Activated CD4-positive, alpha-beta T cell treated with anti-CD3 and anti-CD28 coated beads, Interleukin-2, amount 50 U/mL, for 4 hours (primary cell): ENCODE results near the gene CKAP4.
A peak's percentile ranks its signal among the peaks of the same experiment; 100 is the strongest.

Experiments
- DNase-seq, 2 experiments: peaks; one replicate each; pipeline ENCODE4 v3.0.0-alpha.2; 2020

CKAP4 gene

DNA sequence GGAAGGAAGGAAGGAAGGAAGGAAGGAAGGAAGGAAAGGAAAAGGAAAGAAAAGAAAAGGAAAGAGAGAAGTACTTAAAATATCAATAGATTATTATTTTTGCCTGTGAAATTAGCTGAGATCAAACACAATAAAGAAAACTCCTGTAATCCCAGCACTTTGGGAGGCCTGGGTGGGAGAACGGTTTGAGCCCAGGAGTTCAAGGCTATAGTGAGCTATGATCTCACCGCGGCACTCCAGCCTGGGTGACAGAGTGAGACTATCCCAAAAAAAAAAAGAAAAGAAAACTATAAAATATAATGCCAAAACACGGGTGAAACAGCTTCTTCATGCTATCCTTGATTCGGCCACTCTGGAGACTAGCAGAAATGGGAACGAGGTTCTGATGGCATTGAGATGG lies 26.2 kb upstream of the CKAP4 start:
- DNase-seq = no peak

DNA sequence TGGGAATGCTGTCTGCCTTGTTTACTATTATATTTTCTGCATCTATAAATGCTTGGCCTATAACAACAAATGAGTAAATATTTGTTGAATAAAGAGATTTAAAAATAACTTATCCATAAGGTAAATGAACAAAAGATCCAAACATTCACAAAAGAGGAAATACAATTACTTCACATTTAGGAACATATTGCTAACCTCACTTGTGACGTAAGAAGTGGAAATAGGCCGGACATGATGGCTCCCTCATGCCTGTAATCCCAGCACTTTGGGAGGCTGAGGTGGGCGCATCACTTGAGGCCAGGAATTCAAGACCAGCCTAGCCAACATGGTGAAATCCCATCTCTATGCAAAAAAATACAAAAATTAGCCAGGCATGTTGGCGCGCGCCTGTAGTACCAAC lies 25.7 kb upstream of the CKAP4 start:
- DNase-seq = no peak

DNA sequence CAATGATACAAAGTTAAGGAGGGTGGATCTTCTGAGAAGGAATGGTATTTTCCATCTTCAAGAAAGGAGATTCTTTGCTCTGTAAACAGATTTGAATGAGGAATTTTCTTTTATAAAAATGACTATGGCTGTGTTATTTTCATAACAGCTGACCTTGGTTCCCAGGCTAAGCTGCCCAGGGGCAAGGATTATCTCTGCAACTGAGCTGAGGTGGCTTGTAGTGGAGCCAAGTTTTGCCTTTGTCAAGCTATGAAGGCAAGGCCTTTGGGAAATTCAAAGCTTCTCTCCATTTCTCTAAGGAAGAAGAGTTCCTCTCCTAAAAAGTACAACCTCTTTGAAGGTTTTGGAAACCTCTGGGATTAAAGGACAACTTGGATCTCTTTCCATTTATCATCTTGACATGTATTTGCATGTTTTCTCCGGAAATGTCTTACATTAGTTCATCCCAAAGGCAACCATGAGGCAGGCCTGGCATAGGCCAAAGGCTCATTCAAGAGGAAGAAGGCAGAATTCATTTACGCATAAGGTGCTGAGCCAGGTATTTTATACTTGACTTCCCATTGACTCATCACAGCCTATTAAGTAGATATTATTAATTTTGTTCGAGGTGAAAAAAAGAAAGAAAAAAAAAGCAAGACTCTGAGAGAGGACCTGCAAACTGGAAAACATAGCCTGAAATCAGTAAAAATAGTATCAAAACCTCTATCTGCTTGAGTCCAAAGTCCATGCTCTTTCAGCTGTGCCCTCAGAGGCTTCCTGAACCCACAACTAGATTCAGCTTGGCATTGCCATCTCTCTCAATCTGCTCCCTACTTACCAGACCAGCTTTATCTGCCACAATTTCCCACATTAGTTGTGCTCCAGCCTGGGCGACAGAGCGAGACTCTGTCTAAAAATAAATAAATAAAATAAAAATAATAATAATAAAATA lies 24.0 kb upstream of the CKAP4 start:
- DNase-seq = no peak

DNA sequence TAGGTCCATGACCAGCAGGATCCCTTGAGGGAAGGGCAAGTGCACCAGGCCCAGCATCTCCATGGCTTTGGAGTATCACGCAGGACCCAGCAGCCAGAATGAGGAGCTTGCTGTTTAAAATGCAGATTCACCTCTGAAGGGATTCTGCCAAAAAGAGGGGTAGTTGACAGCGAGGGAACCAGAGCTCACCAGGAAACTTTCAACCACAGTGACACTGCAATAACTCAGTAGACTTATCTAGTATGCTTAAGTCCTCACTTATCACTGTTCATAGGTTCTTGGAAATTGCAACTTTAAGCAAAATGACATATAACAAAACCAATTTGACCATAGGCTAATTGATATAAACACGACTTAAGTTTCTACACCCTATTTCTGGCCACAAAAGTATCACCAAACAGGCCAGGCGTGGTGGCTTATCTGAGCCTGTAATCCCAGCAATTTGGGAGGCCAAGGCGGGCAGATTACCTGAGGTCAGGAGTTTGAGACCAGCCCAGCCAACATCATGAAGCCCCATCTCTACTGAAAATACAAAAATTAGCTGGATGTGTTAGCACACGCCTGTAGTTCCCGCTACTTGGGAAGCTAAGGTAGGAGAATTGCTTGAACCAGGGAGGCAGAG lies 21.4 kb upstream of the CKAP4 start:
- no peak for DNase-seq

DNA sequence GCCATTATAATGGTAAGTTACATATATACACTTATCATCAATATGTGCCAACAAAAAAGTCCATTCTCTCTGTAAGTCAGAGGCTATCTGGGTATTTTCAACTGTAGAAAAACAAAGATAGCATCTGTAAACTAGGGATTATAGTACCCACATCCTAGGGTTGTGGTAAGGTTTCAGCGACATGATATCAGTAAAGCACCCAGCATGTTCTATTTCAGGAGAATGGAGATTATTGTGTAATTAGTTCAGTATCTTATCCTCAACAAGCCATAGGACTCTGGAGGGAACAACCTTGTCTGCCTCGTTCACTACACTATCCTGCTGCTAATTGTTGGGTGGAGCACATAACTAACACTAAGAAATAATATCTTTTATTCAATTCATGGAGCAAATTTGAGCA lies 19.7 kb upstream of the CKAP4 start:
- no peak for DNase-seq

DNA sequence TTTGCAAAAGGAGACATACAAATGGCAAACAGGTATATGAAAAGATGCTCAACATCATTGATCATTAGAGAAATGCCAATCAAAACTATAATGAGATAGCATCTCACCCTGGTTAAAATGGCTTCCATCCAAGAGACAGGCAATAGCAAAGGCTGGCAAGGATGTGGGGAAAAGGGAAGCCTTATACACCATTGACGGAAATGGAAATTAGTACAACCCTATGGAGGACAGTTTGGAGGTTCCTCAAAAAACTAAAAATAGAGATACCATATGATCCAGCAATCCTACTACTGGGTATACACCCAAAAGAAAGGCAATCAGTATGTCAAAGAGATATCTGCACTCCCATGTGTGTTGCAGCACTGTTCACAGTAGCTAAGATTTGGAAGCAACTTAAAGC lies 17.3 kb upstream of the CKAP4 start:
- DNase-seq = no peak

DNA sequence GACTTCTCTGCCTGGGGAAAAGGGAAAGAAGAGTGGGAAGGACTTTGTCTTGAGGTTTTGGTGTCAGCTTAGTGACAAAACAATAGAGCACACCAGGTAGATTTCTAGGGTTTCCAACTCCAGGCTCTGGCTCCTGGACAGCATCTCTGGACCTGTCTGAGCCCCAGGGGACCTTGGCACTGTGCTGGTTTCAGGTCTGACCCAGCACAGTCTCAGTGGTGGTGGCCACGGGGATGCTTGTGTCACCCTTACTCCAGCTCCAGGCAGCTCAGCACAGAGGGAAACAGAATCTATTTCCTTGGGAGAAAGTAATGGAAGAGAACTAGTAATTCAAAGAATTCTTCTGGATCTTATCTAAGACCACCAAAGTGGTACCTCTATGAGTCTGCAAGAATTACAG lies 11.1 kb upstream of the CKAP4 start:
- no peak for DNase-seq

DNA sequence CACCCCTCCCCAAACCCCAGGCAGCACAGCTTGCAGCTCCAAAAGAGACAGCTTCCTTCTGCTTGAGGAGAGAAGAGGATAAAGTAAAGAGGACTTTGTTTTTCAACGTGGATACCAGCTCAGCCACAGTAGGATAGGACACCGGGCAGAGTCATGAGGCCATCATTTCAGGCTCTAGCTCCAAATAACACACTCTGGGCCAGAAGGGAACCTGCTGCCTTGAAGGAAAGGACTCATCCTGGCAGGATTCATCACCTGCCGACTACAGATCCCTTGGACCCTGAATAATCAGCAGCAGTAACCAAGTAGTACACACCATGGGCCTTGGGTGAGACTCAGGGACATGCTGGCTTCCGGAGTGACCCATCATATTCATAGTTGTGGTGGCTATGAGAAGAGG lies 10.4 kb upstream of the CKAP4 start:
- no peak for DNase-seq

DNA sequence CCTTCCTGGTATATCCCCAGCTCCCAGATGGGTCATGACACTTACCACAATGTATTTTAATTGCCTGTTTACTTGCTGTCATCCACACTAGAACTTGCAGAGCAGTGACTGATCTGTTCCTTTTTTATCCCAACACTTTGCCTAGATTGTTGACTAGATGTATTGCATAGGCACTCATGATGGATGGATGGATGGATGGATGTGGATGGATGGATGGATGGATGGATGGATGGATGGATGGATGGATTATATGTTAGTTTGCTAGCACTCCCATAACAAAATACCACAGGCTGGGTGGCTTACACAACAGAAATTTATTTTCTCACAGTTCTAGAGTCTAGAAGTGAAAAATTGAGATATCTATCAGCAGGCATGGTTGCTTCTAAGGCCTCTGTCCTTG lies 8.7 kb upstream of the CKAP4 start:
- no peak for DNase-seq

DNA sequence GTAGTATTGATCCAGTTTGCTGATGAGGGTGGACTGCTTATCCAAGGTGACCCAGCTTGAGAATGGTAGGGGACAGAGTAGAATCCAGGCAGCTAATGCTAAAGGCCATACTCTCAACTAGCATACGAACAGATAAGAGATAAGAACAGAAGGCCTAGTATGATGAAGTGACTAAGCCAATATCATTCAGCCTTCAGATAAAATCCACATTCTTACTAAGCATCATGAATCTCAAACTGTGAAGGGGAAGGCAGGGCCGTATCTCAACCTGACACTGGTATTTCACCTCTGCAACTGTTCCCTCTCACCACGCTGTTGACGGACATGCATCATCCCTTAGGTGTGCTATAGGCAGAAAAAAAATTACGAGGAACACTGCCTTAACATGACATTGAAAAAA lies 8.1 kb upstream of the CKAP4 start:
- DNase-seq = no peak

DNA sequence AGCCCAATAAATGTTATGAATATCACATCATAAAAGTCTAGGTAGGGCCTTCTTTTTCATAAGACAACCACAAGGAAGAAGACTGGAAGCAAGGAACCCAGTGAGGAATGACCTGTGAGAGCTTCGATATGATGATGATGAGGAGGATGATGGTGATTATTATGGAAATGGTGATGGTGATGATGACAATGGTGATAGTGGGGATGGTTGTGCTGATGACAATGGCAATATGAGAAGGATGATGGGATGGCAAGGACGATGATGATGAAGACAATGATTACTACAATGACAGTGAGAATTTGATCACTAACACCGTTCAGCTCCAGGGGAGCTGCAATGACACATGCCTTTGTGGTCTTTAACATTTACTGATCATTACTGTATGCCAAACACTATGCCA lies 7.7 kb upstream of the CKAP4 start:
- DNase-seq = no peak

DNA sequence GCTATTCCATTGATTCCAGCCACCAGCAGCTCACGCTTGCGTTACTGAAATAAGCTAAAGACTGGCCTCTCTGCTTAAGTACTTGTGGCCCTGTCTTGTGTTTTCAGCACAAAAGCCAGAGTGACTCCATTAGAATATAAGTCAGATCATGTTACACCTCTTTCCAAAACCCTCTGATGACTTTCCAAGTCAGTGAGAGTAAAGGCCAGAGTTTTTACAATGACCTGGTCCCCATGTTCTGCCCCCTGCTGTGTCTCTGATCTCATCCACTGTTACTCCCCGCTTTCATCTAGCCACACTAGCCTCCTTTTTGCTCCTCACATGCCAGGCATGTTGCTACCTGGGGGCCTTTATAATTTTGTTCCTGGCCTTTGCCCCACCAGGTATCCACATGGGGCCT lies 6.9 kb upstream of the CKAP4 start:
- DNase-seq = no peak

DNA sequence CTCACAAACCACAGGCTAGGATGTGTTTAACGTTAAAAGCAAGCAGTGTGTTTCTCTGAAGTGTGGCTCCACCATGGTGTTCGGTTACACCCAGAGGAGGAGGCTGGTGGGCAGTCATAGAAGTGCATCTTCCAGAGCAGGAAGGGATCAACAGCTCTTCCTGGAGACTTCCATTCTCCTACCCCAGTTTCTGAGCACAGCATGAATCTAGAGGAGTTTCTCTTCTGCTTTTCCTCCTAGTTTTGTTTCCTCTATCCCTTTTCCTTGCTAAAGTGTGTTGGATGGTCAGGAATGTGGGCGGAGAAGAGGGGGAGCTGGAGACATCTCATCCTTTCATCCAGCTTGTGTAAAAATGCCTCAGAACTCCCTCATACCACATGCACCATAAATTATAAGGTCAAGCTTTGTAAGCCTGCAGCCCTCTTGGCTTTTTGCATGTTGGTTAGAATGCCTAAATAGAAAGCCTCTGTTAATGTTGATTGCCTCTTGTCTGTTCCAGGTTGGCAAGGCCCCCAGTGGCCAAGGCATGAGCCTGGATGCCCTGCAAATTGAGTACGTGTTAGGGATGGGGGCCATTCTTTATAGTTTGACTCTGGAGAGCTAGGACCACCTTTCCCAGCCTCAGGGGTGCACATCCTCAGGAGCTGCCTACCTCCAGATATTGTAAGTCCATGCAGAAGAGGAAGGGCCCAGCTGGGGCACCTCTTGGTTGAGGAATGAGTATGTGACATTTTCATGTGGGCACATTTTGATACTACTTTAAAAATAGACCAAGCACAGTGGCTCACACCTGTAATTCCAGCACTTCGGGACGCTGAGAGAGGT lies 4.0 kb upstream of the CKAP4 start:
- no peak for DNase-seq

DNA sequence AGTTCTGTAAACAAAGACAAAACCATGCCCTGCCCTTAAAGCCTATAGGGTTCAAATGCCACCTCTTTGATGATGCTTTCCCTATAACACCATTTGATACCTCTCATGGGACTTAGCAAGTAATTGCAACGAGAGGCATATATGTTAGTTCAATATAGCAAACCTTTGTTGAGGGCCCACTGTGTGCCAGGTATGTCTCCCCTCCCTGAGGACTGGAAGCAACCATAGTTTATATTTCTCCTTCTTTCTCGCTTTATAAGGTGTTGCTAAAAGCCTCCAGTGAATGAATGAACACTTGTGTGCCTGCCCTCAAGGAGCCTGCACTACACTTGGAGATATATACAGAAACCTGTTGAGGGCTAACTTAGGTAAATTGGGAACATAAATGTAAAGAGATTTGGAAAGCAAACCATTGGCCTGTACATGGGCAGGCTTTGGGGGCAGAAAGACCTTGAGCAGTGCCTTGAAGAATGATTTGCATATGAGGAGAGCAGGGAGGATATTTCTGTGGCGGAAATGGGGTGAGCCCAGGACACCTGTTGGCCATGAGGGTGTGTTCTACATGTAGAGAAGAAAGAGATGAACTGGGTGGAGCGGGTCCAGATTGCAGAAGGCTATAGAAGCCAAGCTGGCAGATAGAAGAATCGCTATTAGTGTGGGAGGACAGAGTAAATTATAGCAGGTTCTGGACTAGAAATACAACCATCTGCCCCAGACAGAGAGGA lies 1.8 kb upstream of the CKAP4 start:
- DNase-seq = no peak

DNA sequence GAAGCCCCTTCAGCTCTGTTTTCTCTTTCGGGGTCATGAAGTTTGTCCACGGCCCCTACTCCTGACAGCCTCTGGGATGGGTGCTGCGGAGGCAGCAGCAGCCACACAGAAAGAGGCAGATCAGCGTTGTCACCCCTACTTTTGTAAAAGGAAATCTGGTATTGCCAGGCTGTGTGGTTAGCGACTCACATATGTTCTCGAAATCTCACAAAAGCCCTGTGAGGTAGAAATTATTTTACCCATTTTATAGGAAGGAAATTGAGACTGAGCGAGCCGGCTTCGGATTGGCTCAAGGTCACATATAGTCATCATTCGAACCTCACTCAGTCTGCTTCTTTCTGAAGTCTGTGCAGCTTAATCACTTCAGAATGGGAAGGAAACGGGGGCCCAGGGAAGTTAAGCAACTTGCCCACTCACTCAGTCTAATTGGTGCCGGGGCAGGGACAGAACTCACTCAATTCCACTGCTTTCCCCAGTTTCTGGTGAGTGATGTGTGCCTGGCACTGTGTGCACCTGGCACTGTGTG lies 1.1 kb upstream of the CKAP4 start:
- peak; percentile 27 to 41 for DNase-seq

DNA sequence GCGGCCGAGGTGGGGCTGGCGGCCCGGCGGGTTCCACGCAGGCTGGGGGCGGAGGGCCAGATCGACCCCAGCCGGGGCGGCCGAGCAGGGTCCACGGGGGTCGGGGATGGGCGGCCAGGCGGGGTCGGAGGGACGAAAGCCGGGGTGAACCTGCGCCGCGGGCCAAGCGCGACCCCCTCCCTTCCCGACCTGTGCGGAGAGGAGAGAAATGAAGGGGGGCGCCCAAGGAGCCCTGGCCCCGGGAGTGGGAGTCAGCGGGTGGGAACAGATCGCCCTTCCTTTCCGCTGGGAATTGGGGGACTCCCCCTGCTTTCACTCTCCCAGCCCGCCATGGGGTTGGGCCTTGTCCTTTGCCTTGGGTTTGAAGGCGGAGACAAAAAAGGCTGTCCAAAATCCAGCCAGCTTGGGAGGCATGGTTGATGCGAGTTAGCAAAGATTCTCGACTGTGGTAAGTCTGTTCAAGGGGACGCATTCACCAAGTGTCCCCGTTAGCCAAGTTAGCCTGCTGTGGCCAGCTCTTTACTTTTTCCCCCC lies 559 bp upstream of the CKAP4 start:
- DNase-seq = no peak

DNA sequence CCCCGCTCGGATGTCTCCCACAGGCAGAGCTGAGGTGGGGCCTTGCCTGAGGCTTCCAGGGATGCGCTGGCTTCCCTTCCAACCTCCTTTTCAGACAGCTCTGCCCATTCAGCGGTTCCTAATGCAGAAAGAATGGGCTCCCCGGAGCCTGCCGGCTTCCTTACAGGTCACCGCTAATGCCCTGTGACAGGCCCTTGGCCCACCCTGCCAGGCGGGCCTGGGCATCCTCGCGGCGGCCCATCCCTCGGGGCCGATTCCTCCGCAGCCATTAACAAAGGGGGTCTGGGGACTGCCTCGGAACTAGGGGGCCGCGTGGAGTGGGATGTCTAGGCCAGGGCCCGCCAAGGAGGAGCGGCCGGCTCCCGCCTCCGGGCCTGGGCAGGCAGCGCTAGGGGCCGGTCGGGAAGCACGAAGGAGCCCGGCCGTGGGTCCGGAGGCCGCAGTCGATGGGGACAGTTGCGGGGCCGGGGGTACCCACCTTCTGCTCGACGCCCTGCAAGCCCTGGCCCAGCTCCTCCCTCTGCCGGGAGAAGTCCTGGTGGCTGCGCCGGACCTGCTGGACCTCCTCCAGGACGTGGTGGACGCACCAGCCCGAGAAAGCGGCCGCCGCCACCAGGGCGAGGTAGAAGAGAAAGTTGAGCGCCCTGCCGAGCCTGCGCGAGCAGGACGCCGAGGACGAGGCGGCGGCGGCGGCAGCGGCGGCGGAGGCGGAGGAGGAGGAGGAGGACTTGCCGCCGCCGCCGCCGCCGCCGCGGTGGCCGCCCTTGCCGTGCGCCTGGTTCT lies 738 bp downstream of the CKAP4 start:
- peak; percentile 57 to 59 for DNase-seq

DNA sequence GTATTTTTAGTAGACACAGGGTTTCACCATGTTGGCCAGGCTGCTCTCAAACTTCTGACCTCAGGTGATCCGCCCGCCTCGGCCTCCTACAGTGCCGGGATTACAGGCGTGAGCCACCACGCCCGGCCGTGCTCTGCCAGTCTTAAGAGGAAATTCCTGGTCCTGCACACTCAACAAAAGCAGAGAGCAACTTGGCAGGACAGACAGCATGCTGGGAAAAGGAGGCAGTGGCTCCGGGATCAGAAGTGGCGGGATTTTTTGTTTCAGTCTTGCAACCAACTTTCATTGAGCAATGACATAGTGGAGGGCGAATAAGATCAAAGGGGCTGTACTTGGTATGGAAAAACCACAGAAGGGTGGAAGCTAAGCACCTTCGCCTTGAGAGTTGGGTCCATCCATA lies 2.1 kb downstream of the CKAP4 start:
- DNase-seq = no peak

DNA sequence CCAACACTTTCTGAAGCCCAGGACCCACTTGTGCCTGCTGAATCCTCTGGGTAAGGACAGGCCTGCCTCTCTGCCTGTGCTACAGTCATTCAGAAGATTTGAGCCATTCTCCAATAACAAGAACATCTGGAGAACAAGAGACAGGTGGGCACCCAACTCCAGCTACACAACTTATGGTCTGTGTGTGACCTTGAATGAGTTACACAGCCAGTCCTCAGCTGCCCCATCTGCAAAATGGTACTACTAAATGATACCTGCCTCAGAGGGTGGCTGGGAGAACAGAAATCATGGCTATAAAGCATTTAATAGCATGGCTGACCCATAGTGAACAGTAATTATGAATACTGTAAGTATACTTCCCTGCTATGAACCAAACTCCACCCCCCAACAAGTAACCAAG lies 4.2 kb downstream of the CKAP4 start:
- DNase-seq = no peak

DNA sequence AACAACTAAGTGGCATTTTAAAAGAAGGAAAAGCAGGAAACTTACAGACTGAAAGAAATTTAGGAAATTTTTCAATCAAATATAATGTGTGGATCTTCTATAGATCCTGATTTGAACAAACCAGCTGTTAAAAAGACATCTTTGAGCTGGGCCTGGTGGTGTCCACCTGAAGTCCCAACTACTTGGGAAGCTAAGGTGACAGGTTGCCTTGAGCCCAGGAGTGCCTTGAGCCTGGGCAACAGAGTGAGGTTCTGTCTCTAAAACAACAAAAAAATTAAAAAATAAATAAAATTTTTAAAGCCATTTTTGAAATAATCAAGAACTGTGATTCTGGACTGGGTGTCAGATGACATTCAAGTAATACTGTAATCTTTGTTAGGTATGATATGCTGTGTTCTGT lies 7.0 kb downstream of the CKAP4 start:
- no peak for DNase-seq

DNA sequence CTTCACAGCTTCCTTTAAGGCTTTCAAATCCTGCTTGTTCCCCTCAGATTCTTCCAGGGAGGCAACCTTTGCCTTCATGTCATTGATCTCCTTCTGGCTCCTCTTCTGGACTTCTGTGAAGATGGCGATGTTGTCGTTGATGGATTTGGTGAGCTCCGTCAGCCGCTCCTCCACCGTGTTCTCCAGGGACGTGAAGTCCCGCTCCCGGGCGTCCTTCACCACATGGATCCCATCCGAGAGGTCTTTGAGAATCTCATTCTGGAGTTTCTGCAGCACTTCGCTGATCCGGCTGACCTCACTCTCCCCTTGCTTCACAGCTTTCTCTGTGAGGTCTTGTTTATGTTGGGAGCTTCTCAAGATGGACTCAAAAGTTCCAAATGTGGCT lies 7.9 kb downstream of the CKAP4 start:
- no peak for DNase-seq
